K562 (cell line): ENCODE measurements around the gene CSF2RB. TPM values are rescaled to one million over a fixed set of nuclear protein-coding genes. Genes with fewer than 3 reads are reported as not detected.

Experiments used
- ATAC-seq: fragments of 200-7000 bp; cut with Tn5 transposase; 3 replicates; pipeline ENCODE4 v1.9.1; 2020; ENCODE audit warnings: moderate library complexity
- BruUV-seq: library from RNA; stranded (reverse); fragments of 400-500 nt; replicated peaks from 2 replicates; lab custom pipeline; 2021; lab: Mats Ljungman, UMichigan
- CTCF ChIA-PET: fragments of 300-600 bp; formaldehyde crosslinking; extraction: SDS; loops from one replicate; lab custom pipeline; 2021; ENCODE audit warnings: low intra/inter-chr PET ratio; lab: Yijun Ruan, JAX
- POLR2A ChIA-PET: fragments of 300-600, 350-650 bp; sonication (Branson Sonifier 250); formaldehyde crosslinking; extraction: SDS; loops from one replicate; lab custom pipeline; 2021; ENCODE audit warnings: antibody characterized with exemption, inconsistent platforms; lab: Yijun Ruan, JAX
- DNase-seq, 4 experiments: peaks; one replicate each; pipeline versions ENCODE4 v3.0.0 to v3.0.0-alpha.2; 2011 to 2018; ENCODE audit warnings: low spot score in 3 of 4, mixed read lengths in 3 of 4; ENCODE audit errors: extremely low read depth in 1 of 4
- FAIRE-seq: peaks from 2 replicates; lab custom pipeline; 2011; peaks lifted over from hg19 to GRCh38; lab: Jason Lieb, UNC
- H2AFZ ChIP-seq: 2 replicates; pipeline ENCODE4 v1.6.0; 2011; ENCODE audit warnings: low read depth, low read length, control low read depth, inconsistent platforms
- H3K27ac ChIP-seq: fragments of 200-600 bp; 3 replicates; pipeline ENCODE4 v1.8.0; 2011; ENCODE audit warnings: low read depth, mild to moderate bottlenecking, control low read depth, inconsistent platforms, low read length, moderate library complexity, mixed read lengths; ENCODE audit errors: extremely low read depth
- H3K27me3 ChIP-seq, 2 experiments: fragments of 300-600 bp in 1 of 2; 2 replicates in 1 of 2; 3 replicates in 1 of 2; pipeline versions ENCODE4 v1.6.0 to v1.8.0; 2011; ENCODE audit warnings: inconsistent platforms in 2 of 2, low read length in 2 of 2, mild to moderate bottlenecking in 1 of 2, mixed read lengths in 1 of 2, moderate library complexity in 1 of 2; ENCODE audit not compliant: control insufficient read depth in 2 of 2, insufficient read depth in 2 of 2
- H3K36me3 ChIP-seq: fragments of 300-600 bp; 3 replicates; pipeline ENCODE4 v1.8.0; 2011; ENCODE audit warnings: mild to moderate bottlenecking, low read length, inconsistent platforms; ENCODE audit not compliant: control insufficient read depth, insufficient read depth
- H3K4me1 ChIP-seq, 2 experiments: fragments of 200-600 bp in 1 of 2; replicated peaks in 1 of 2; 2 replicates in 1 of 2; 3 replicates in 1 of 2; pipeline versions ENCODE4 v1.5.1 to v1.8.0; 2011; ENCODE audit warnings: inconsistent platforms in 2 of 2, low read length in 2 of 2, mild to moderate bottlenecking in 1 of 2, mixed read lengths in 1 of 2, moderate library complexity in 1 of 2; ENCODE audit not compliant: control insufficient read depth in 2 of 2, insufficient read depth in 2 of 2
- H3K4me2 ChIP-seq: 2 replicates; pipeline ENCODE4 v1.6.1; 2011; ENCODE audit warnings: low read length, control low read depth, inconsistent platforms, mixed read lengths; ENCODE audit not compliant: insufficient read depth
- H3K4me3 ChIP-seq: fragments of 200-600 bp; sonication (generic), shearing (Covaris generic); 2 replicates; pipeline ENCODE4 v1.5.1; 2016; ENCODE audit warnings: control low read depth, inconsistent platforms
- H3K79me2 ChIP-seq: fragments of 200-600 bp; 3 replicates; pipeline ENCODE4 v1.8.0; 2011; ENCODE audit warnings: low read length, inconsistent platforms; ENCODE audit not compliant: control insufficient read depth, insufficient read depth
- H3K9ac ChIP-seq, 2 experiments: 2 replicates each; pipeline versions ENCODE4 v1.6.0 to v1.6.1; 2011; ENCODE audit warnings: low read depth in 2 of 2, low read length in 2 of 2, control low read depth in 1 of 2, inconsistent platforms in 1 of 2, mild to moderate bottlenecking in 1 of 2, mixed read lengths in 1 of 2; ENCODE audit not compliant: insufficient read depth in 1 of 2
- H3K9me1 ChIP-seq: one replicate; pipeline ENCODE4 v1.6.0; 2011; ENCODE audit warnings: inconsistent platforms, mild to moderate bottlenecking, low read length, moderate library complexity; ENCODE audit not compliant: control insufficient read depth, insufficient read depth
- H3K9me3 ChIP-seq: replicated peaks from 2 replicates; pipeline ENCODE4 v1.5.1; 2011; ENCODE audit warnings: low read depth, low read length, inconsistent platforms; ENCODE audit not compliant: control insufficient read depth, insufficient read depth
- H4K20me1 ChIP-seq: replicated peaks from 2 replicates; pipeline ENCODE4 v1.6.1; 2011; ENCODE audit warnings: low read length, inconsistent platforms, mixed read lengths; ENCODE audit not compliant: control insufficient read depth, insufficient read depth
- ADNP ChIP-seq: fragments of 200-800 bp; sonication (Bioruptor generic); IDR thresholded peaks from 2 replicates; pipeline ENCODE4 v1.6.1; 2016; ENCODE audit warnings: missing genetic modification characterization, missing compliant biosample characterization
- CBX5 ChIP-seq: IDR thresholded peaks from 2 replicates; pipeline ENCODE4 v1.6.1; 2014; ENCODE audit warnings: low read depth, borderline replicate concordance
- HLTF ChIP-seq: fragments of 450-650 bp; IDR thresholded peaks from 2 replicates; pipeline ENCODE4 v1.6.1; 2016
- POLR2AphosphoS5 ChIP-seq: IDR thresholded peaks from 2 replicates; pipeline ENCODE4 v1.6.1; 2011; ENCODE audit warnings: mild to moderate bottlenecking, low read depth, low read length, moderate library complexity; ENCODE audit not compliant: control insufficient read depth, insufficient read depth
- TAL1 ChIP-seq: fragments of 450-650 bp; IDR thresholded peaks from 2 replicates; pipeline ENCODE4 v1.6.1; 2016; ENCODE audit warnings: mild to moderate bottlenecking
- TRIM28 ChIP-seq: fragments of 450-650 bp; IDR thresholded peaks from 2 replicates; pipeline ENCODE4 v1.6.1; 2017
- ZC3H11A ChIP-seq: IDR thresholded peaks from 2 replicates; pipeline ENCODE4 v1.6.1; 2012; ENCODE audit warnings: low read depth, low read length, improper control_type of control experiment
- ZKSCAN1 ChIP-seq: fragments of 150-350 bp; IDR thresholded peaks from 2 replicates; pipeline ENCODE4 v1.6.1; 2016; ENCODE audit warnings: low read depth, low read length
- ZNF175 ChIP-seq: fragments of 200-800 bp; sonication (Bioruptor generic); IDR thresholded peaks from 2 replicates; pipeline ENCODE4 v1.6.1; 2016; ENCODE audit warnings: low read depth, mild to moderate bottlenecking, missing genetic modification characterization, missing compliant biosample characterization
- ZNF197 ChIP-seq: fragments of 200-800 bp; sonication (Bioruptor generic); IDR thresholded peaks from 2 replicates; pipeline ENCODE4 v1.6.1; 2016; ENCODE audit warnings: low read depth, missing genetic modification characterization, missing compliant biosample characterization
- ZNF717 ChIP-seq: fragments of 250-450 bp; sonication (Bioruptor Pico); IDR thresholded peaks from 2 replicates; pipeline ENCODE4 v1.5.0; 2021
- WGBS: fragments of 100-300 bp; shearing (Covaris generic); methylation state at CpG from one replicate; pipeline ENCODE4 v1.1.6; 2016; ENCODE audit warnings: low coverage, mixed read lengths; ENCODE audit not compliant: insufficient coverage; ENCODE audit errors: missing lambda C conversion rate; 5-methylcytosine and 5-hydroxymethylcytosine counted together
- in situ Hi-C: fragments of 300-500 bp; cut with MboI; formaldehyde crosslinking; loops from 4 replicates; pipeline ENCODE4 v1.15.0; 2018; ENCODE audit warnings: inconsistent platforms, mixed read lengths
- intact Hi-C: fragments of 100-400 bp; cut with micrococcal nuclease; formaldehyde crosslinking; loops from 2 replicates; pipeline ENCODE4 v1.14.2; 2022
- polyA plus RNA-seq, 8 experiments: library from polyadenylated mRNA; depleted of rRNA in 4 of 8; stranded (reverse) in 5 of 8; unstranded in 3 of 8; fragments of >200 nt; fragmentation: Nextera tagmentation in 2 of 8; fragmentation: Illumina TruSeq in 1 of 8; extraction: Ambion mirVana in 2 of 8; extraction: Trizol in 1 of 8; gene quantifications; 2 replicates each; pipeline versions ENCODE4 v1.2.1 to v1.2.3, GENCODE V29; 2011 to 2014; ENCODE audit warnings: inconsistent platforms in 1 of 8, missing spikeins in 1 of 8
- total RNA-seq, 7 experiments: library from RNA; depleted of rRNA in 6 of 7; stranded (reverse); fragments of >200 nt in 6 of 7; fragmentation: Illumina TruSeq in 2 of 7; extraction: Trizol in 2 of 7; gene quantifications; 2 replicates each; pipeline versions ENCODE4 v1.2.1 to v1.2.3, GENCODE V29; 2011 to 2021; ENCODE audit warnings: low replicate concordance in 1 of 7

CSF2RB gene
- total and polyA plus RNA-seq, 9 of the 15 experiments (the other 6 are each of a cell fraction or from before 2014, with no cell fraction given): 0.04 to 1.0 (median 0.36) TPM

DNA sequence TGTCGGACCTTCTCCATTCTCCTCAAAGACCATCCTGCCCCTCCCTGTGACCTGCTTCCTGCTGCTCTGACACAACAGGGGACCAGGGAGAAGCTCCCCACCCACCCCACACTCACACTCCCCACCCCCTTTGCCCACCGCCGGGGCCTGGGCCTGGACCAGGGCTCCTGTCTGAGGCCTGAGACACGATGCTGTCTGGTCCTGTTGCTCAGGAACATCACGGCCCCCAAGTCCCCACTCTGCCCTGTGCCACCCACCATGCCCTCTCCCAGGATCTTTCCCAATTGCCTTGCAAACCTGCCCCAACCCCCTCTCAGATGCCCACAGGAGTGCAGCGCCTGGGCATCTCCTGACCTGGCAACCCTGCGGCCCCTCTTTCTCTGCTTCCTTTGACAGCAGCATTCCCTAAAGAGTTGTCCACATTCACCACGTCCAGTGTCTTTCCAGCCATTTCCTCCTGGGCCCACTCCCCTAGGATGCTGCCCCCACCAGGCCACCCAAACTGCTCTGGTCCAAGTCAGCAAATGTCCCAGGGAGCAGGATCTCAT is 10.8 kb downstream of the CSF2RB start:
- in situ Hi-C loops (no loop called here), intact Hi-C loops (no loop called here)
- H3K4me2 ChIP-seq: no peak overlapping the region
- H3K79me2 ChIP-seq: no peaks in the 10 kb centered on the region
- H2AFZ ChIP-seq: no peak overlapping the region
- H4K20me1 ChIP-seq: no peaks in the 10 kb centered on the region
- ATAC-seq (no peak), FAIRE-seq (no peak), DNase-seq (no peak)
- no peaks in the 10 kb centered on the region for H3K36me3 ChIP-seq
- H3K27me3 ChIP-seq: peaks cover 0 to 59% of the 10 kb centered on the region in 2 experiments; a peak in 4 of 5 replicates
- peaks cover 0 to 14% of the 10 kb centered on the region in 2 experiments; a peak in 2 of 5 replicates for H3K4me1 ChIP-seq
- ChIA-PET CTCF (no interaction called here), POLR2A (interaction anchor here (0.5 kb wide), 1 partner anchor 176 kb away, joined by 3 read pairs; no protein-coding TSS in a partner anchor)
- H3K9me1 ChIP-seq: peaks cover 2% of the 10 kb centered on the region
- no TSS peak for BruUV-seq
- no peak overlapping the region for H3K9ac ChIP-seq
- H3K9me3 ChIP-seq: no peaks in the 10 kb centered on the region
- TF ChIP-seq ZC3H11A (no peak), ADNP (tag) (no peak), ZNF717 (CRISPR knock-in tag) (no peak), TRIM28 (no peak), ZNF175 (CRISPR knock-in tag) (no peak), ZNF197 (CRISPR knock-in tag) (no peak), ZKSCAN1 (no peak), TAL1 (no peak), HLTF (no peak), POLR2AphosphoS5 (no peak), CBX5 (no peak)
- no peak overlapping the region for H3K27ac ChIP-seq
- WGBS: 17% methylated on average over 1 of the region's 8 CpGs
- no peak overlapping the region for H3K4me3 ChIP-seq
